GM19351 (cell line): ENCODE data around the gene SYT15B.
"Not testable (repeated sequence)": the region's sequence is repeated elsewhere in the genome, so short reads cannot be mapped to it uniquely, and the experiment has no call there.

Source experiments
- ATAC-seq: cut with Tn5 transposase; IDR thresholded peaks from one replicate; pipeline ENCODE4 v1.9.1; 2021; ENCODE audit warnings: mild to moderate bottlenecking, moderate library complexity; ENCODE audit not compliant: unreplicated experiment

SYT15B gene

GRCh38 chr10:47730911-47731310, 32.5 kb downstream of the SYT15B start:
- not testable (repeated sequence) for ATAC-seq

- not testable (repeated sequence) for ATAC-seq
These were observed 37.7 kb downstream of the SYT15B start for GRCh38 chr10:47725740-47726139.

GRCh38 chr10:47725047-47725446, 38.3 kb downstream of the SYT15B start:
- not testable (repeated sequence) for ATAC-seq

GRCh38 chr10:47724119-47724518, 39.3 kb downstream of the SYT15B start:
- not testable (repeated sequence) for ATAC-seq

- ATAC-seq = not testable (repeated sequence)
These were observed 40.0 kb downstream of the SYT15B start for GRCh38 chr10:47723362-47723761.

- not testable (repeated sequence) for ATAC-seq
These were observed 46.2 kb downstream of the SYT15B start for GRCh38 chr10:47717011-47717769.
